GM12873 (cell line): ENCODE data around the gene GPNMB.

Experiments
- CTCF ChIP-seq: IDR thresholded peaks from 2 replicates; pipeline ENCODE4 v1.5.1; 2012; ENCODE audit warnings: low read depth, mild to moderate bottlenecking, moderate library complexity, low read length, control low read depth; ENCODE audit not compliant: insufficient read depth; ENCODE audit errors: missing control alignments

GPNMB gene

GRCh38 chr7:23246555-23246954 is at the start of gene GPNMB:
TSS of gene GPNMB (plus strand) at chr7:23246775. CDS start at chr7:23246858, 83 bp downstream.
- no peak for TF ChIP-seq CTCF

- no peak for TF ChIP-seq CTCF
Observed at GRCh38 chr7:23200331-23200730, 46.2 kb upstream of the GPNMB start.

- no peak for TF ChIP-seq CTCF
Observed at GRCh38 chr7:23204241-23204640, 42.3 kb upstream of the GPNMB start.

- no peak for TF ChIP-seq CTCF
Observed at GRCh38 chr7:23205577-23205908, 41.0 kb upstream of the GPNMB start.

- TF ChIP-seq CTCF: no peak
Observed at GRCh38 chr7:23205909-23206767, 40.4 kb upstream of the GPNMB start.

GRCh38 chr7:23207021-23207420 is 39.6 kb upstream of the GPNMB start:
- no peak for TF ChIP-seq CTCF

GRCh38 chr7:23207884-23208283 is 38.7 kb upstream of the GPNMB start:
- TF ChIP-seq CTCF: no peak
